ENCODE measurements around the gene CDC42BPB.

DNA sequence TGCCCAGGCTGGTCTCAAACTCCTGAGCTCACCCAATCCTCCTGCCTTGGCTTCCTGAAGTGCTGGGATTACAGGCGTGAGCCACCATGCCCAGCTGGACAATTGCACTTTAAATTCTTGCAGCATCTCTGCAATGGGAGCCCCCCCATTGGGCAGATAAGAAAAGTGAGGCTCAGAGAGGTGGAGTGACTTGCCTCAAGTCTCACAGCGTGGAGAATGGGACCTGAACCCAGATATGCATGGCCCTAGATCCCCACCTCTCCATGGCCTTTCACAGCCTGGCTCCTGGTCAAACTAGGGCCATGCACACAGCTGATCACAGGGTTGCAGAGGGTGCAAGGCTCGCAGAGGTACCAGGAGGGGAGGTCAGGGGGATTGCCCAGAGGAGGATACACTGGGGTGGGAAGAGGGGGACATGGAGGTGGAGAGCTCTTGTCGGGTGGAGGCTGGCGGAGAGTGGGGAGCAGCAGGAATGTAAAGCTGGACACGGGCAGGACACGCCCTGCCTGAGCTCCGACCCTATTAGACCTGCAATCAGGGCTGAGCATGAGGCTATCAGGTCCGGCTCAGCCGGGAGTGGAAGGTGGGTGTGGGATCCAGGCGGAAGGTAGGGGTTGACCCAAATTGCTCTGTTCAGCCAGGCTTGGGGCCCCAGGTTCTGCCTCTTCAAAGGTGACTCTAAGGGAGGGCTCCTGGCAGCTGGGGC lies 44.1 kb upstream of the CDC42BPB start:
- TF ChIP-seq, protein P1, sequence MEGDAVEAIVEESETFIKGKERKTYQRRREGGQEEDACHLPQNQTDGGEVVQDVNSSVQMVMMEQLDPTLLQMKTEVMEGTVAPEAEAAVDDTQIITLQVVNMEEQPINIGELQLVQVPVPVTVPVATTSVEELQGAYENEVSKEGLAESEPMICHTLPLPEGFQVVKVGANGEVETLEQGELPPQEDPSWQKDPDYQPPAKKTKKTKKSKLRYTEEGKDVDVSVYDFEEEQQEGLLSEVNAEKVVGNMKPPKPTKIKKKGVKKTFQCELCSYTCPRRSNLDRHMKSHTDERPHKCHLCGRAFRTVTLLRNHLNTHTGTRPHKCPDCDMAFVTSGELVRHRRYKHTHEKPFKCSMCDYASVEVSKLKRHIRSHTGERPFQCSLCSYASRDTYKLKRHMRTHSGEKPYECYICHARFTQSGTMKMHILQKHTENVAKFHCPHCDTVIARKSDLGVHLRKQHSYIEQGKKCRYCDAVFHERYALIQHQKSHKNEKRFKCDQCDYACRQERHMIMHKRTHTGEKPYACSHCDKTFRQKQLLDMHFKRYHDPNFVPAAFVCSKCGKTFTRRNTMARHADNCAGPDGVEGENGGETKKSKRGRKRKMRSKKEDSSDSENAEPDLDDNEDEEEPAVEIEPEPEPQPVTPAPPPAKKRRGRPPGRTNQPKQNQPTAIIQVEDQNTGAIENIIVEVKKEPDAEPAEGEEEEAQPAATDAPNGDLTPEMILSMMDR (IDR thresholded peaks at IDR 0.05) = no peak
- TF ChIP-seq POLR2A (IDR thresholded peaks at IDR 0.05) = no peak
